Vagina (tissue), 2 donors: ENCODE results near the gene GABARAPL2.

Experiments
- POLR2A ChIP-seq, 2 donors: fragments of 450-650 bp; IDR thresholded peaks; one replicate each; pipeline ENCODE4 v1.6.1; 2017; ENCODE audit warnings: antibody characterized with exemption in 2 of 2, mild to moderate bottlenecking in 2 of 2, moderate library complexity in 2 of 2
- TF ChIP-seq, protein P1 (sequence below), 3 experiments: fragments of 450-650 bp in 2 of 3; fragments of 200-600 bp in 1 of 3; sonication (generic) in 1 of 3; IDR thresholded peaks; one replicate each; pipeline ENCODE4 v1.5.1; 2017 to 2019; ENCODE audit warnings: antibody characterized with exemption in 3 of 3, mild to moderate bottlenecking in 2 of 3, moderate library complexity in 2 of 3

DNA sequence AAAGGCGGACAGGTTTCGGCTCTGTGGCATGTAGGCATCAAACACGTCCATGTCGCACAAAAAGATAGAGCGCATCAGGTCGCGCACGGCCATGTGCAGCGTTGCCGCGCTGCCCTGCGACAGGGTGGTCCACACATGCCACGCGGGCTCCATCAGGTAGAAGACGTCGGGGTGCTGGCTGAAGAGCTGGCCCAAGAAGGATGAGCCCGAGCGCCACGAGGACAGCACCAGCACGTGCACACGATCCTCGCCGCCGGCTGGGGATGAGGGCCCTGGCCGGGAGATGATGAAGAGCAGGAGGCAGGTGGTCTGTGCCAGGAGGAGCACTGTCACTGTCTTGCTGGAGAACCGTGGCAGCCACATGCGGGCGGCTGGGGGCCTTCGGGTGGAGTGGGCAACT, 36.2 kb upstream of the GABARAPL2 start:
- no peak for TF ChIP-seq POLR2A (IDR thresholded peaks at IDR 0.05)
- TF ChIP-seq, protein P1, sequence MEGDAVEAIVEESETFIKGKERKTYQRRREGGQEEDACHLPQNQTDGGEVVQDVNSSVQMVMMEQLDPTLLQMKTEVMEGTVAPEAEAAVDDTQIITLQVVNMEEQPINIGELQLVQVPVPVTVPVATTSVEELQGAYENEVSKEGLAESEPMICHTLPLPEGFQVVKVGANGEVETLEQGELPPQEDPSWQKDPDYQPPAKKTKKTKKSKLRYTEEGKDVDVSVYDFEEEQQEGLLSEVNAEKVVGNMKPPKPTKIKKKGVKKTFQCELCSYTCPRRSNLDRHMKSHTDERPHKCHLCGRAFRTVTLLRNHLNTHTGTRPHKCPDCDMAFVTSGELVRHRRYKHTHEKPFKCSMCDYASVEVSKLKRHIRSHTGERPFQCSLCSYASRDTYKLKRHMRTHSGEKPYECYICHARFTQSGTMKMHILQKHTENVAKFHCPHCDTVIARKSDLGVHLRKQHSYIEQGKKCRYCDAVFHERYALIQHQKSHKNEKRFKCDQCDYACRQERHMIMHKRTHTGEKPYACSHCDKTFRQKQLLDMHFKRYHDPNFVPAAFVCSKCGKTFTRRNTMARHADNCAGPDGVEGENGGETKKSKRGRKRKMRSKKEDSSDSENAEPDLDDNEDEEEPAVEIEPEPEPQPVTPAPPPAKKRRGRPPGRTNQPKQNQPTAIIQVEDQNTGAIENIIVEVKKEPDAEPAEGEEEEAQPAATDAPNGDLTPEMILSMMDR (IDR thresholded peaks at IDR 0.05): no peak
